HepG2 (cell line): ENCODE results near the gene CDH13. TPM values are rescaled to one million over a fixed set of nuclear protein-coding genes. Genes with fewer than 3 reads are reported as not detected.
A peak's percentile ranks its signal among the peaks of the same experiment; 100 is the strongest.

Experiments used
- ATF1 ChIP-seq: IDR thresholded peaks from 2 replicates; pipeline ENCODE4 v1.6.1; 2016; ENCODE audit warnings: mild to moderate bottlenecking, control low read depth
- CBX2 ChIP-seq, 2 experiments: fragments of 200-600 bp in 1 of 2; sonication (generic); formaldehyde crosslinking in 1 of 2; IDR thresholded peaks; 2 replicates each; pipeline versions ENCODE4 v1.7.0 to v1.8.1; 2018 to 2022; ENCODE audit warnings: low read depth in 2 of 2, low read length in 1 of 2, mild to moderate bottlenecking in 1 of 2, missing genetic modification reagents in 1 of 2
- CEBPZ ChIP-seq: IDR thresholded peaks from 2 replicates; pipeline ENCODE4 v1.6.1; 2012; ENCODE audit warnings: low read length, improper control_type of control experiment
- ETV5 ChIP-seq: IDR thresholded peaks from 2 replicates; pipeline ENCODE4 v1.6.1; 2018; ENCODE audit warnings: missing biosample characterization, missing genetic modification reagents, inconsistent platforms, borderline replicate concordance
- PAXIP1 ChIP-seq: sonication (generic); formaldehyde crosslinking; conservative IDR thresholded peaks from 2 replicates; pipeline ENCODE4 v1.4.0; 2020; ENCODE audit warnings: mild to moderate bottlenecking, missing genetic modification reagents, moderate library complexity
- POLR2A ChIP-seq, 2 experiments: IDR thresholded peaks; 2 replicates each; pipeline ENCODE4 v1.6.1; 2011; ENCODE audit warnings: low read depth in 2 of 2, low read length in 2 of 2, mild to moderate bottlenecking in 1 of 2, moderate library complexity in 1 of 2; ENCODE audit not compliant: insufficient read depth in 1 of 2
- PPARG ChIP-seq: conservative IDR thresholded peaks from 2 replicates; pipeline ENCODE4 v1.6.1; 2016; ENCODE audit warnings: missing biosample characterization, missing genetic modification reagents
- RORA ChIP-seq: sonication (generic); formaldehyde crosslinking; IDR thresholded peaks from 2 replicates; pipeline ENCODE4 v1.5.0; 2020; ENCODE audit warnings: mild to moderate bottlenecking, missing genetic modification reagents, moderate library complexity
- TCF12 ChIP-seq, 2 experiments: fragments of 450-650 bp in 1 of 2; sonication (generic) in 1 of 2; formaldehyde crosslinking in 1 of 2; IDR thresholded peaks; 2 replicates each; pipeline versions ENCODE4 v1.6.1 to v1.8.0; 2017 to 2022; ENCODE audit warnings: antibody characterized with exemption in 1 of 2, mild to moderate bottlenecking in 1 of 2, missing genetic modification reagents in 1 of 2, moderate library complexity in 1 of 2
- ZBTB7A ChIP-seq: sonication (generic); formaldehyde crosslinking; IDR thresholded peaks from 2 replicates; pipeline ENCODE4 v1.8.0; 2022; ENCODE audit warnings: mild to moderate bottlenecking, missing genetic modification reagents
- ZNF142 ChIP-seq: sonication (generic); formaldehyde crosslinking; IDR thresholded peaks from 2 replicates; pipeline ENCODE4 v1.4.0; 2020; ENCODE audit warnings: missing genetic modification reagents
- ZNF24 ChIP-seq: fragments of 450-650 bp; IDR thresholded peaks from 2 replicates; pipeline ENCODE4 v1.6.1; 2017; ENCODE audit warnings: antibody characterized with exemption, mild to moderate bottlenecking
- ZNF44 ChIP-seq: sonication (generic); formaldehyde crosslinking; IDR thresholded peaks from 2 replicates; pipeline ENCODE4 v1.5.1; 2020; ENCODE audit warnings: mild to moderate bottlenecking, missing genetic modification reagents
- ZNF607 ChIP-seq: sonication (generic); formaldehyde crosslinking; IDR thresholded peaks from 2 replicates; pipeline ENCODE4 v1.5.1; 2020; ENCODE audit warnings: missing genetic modification reagents, mild to moderate bottlenecking, borderline replicate concordance
- ZSCAN12 ChIP-seq: sonication (generic); formaldehyde crosslinking; IDR thresholded peaks from 2 replicates; pipeline ENCODE4 v1.9.0; 2021; ENCODE audit warnings: mild to moderate bottlenecking, missing genetic modification reagents
- polyA plus RNA-seq, 8 experiments: library from polyadenylated mRNA; depleted of rRNA in 3 of 8; stranded (reverse) in 7 of 8; unstranded in 1 of 8; fragments of >200 nt; fragmentation: Illumina TruSeq in 4 of 8; extraction: Trizol in 4 of 8; gene quantifications; 2 replicates each; pipeline versions ENCODE4 v1.2.1 to v1.2.3, GENCODE V29; 2011 to 2016; ENCODE audit warnings: low read depth in 4 of 8, missing spikeins in 1 of 8, mixed read lengths in 1 of 8; ENCODE audit not compliant: insufficient read depth in 1 of 8
- total RNA-seq, 5 experiments: library from RNA; depleted of rRNA; stranded (reverse); fragments of >200 nt; fragmentation: Illumina TruSeq; extraction: Trizol; gene quantifications; 2 replicates each; pipeline ENCODE4 v1.2.3, GENCODE V29; 2016; ENCODE audit warnings: low read depth in 1 of 5

Gene CDH13
- total and polyA plus RNA-seq, 2 of the 13 experiments (the other 11 are each of a cell fraction or from before 2014, with no cell fraction given): not detected

GRCh38 chr16:83813823-83814658, 1187.3 kb downstream of the CDH13 start (continued):
- TF ChIP-seq ZNF607 (CRISPR knock-in tag): no peak
- TF ChIP-seq TCF12 (IDR thresholded peaks at IDR 0.05): no peak
- peak; percentile 80; the same call in 1 of the 2 replicates for TF ChIP-seq TCF12 (CRISPR knock-in tag; IDR thresholded peaks at IDR 0.05)
- no peak for TF ChIP-seq CEBPZ
- peak; percentile 60 for TF ChIP-seq PAXIP1 (CRISPR knock-in tag)
- TF ChIP-seq PPARG (CRISPR knock-in tag): no peak
- peak; percentile 15; the same call in 1 of the 2 replicates for TF ChIP-seq ETV5 (CRISPR knock-in tag)
- peak; percentile 10; the same call in 1 of the 2 replicates for TF ChIP-seq ZNF24
- TF ChIP-seq ZSCAN12 (CRISPR knock-in tag): no peak
- no peak for TF ChIP-seq RORA (CRISPR knock-in tag)
- no peak for TF ChIP-seq POLR2A (IDR thresholded peaks at IDR 0.05; ENCODE audit: insufficient read depth in 1 of 2, low read depth in 2 of 2, low read length in 2 of 2)
- TF ChIP-seq ZNF142 (CRISPR knock-in tag): no peak
- no peak for TF ChIP-seq ATF1
- TF ChIP-seq ZBTB7A (CRISPR knock-in tag): no peak
- no peak for TF ChIP-seq ZNF44 (CRISPR knock-in tag)
- peak; percentile 62; the same call in 1 of the 2 replicates for TF ChIP-seq CBX2 (IDR thresholded peaks at IDR 0.05; ENCODE audit: low read depth, low read length)
- TF ChIP-seq CBX2 (CRISPR knock-in tag; IDR thresholded peaks at IDR 0.05; ENCODE audit: low read depth): no peak
